SK-N-SH (cell line): ENCODE data around the gene AFAP1L1. TPM values are rescaled to one million over a fixed set of nuclear protein-coding genes. Genes with fewer than 3 reads are reported as not detected.

Source experiments
- CTCF ChIA-PET: fragments of 300-600, 350-600 bp; formaldehyde crosslinking; extraction: SDS; loops from one replicate; lab custom pipeline; 2021; lab: Yijun Ruan, JAX
- POLR2A ChIA-PET: fragments of 350-600 bp; sonication (Branson Sonifier 250); formaldehyde crosslinking; extraction: SDS; loops from one replicate; lab custom pipeline; 2020; ENCODE audit warnings: antibody characterized with exemption, inconsistent platforms; lab: Yijun Ruan, JAX
- DNase-seq: peaks from one replicate; pipeline ENCODE4 v3.0.0; 2012
- H2AFZ ChIP-seq: fragments of 200-600 bp; sonication (generic); 2 replicates; pipeline ENCODE4 v1.8.1; 2016; ENCODE audit warnings: antibody characterized with exemption, mild to moderate bottlenecking, low read depth
- H3F3A ChIP-seq: fragments of 200-600 bp; sonication (generic); replicated peaks from 2 replicates; pipeline ENCODE3; 2016; ENCODE audit warnings: antibody characterized with exemption, mild to moderate bottlenecking; ENCODE audit not compliant: insufficient read depth
- H3K27ac ChIP-seq, 2 experiments: fragments of 200-500 bp in 1 of 2; fragments of 200-600 bp in 1 of 2; sonication (Bioruptor generic) in 1 of 2; sonication (generic), shearing (Covaris generic) in 1 of 2; 2 replicates each; pipeline versions ENCODE4 v1.5.1 to v1.6.1; 2014 to 2016; ENCODE audit warnings: low read depth in 2 of 2, inconsistent platforms in 1 of 2, low read length in 1 of 2, mild to moderate bottlenecking in 1 of 2, mixed read lengths in 1 of 2
- H3K27me3 ChIP-seq: fragments of 200-600 bp; sonication (generic), shearing (Covaris generic); 2 replicates; pipeline ENCODE4 v1.6.1; 2016; ENCODE audit warnings: mixed run types; ENCODE audit not compliant: insufficient read depth
- H3K36me3 ChIP-seq, 2 experiments: fragments of 200-500 bp in 1 of 2; fragments of 200-600 bp in 1 of 2; sonication (Bioruptor generic) in 1 of 2; sonication (generic) in 1 of 2; replicated peaks in 1 of 2; 2 replicates each; pipeline versions ENCODE3 to v1.5.1; 2014 to 2016; ENCODE audit warnings: low read length in 1 of 2, mild to moderate bottlenecking in 1 of 2; ENCODE audit not compliant: insufficient read depth in 2 of 2, control insufficient read depth in 1 of 2
- H3K4me1 ChIP-seq, 2 experiments: fragments of 200-500 bp in 1 of 2; fragments of 200-600 bp in 1 of 2; sonication (Bioruptor generic) in 1 of 2; sonication (generic), shearing (Covaris generic) in 1 of 2; 2 replicates each; pipeline versions ENCODE4 v1.5.1 to v1.6.1; 2014 to 2016; ENCODE audit warnings: low read depth in 1 of 2, low read length in 1 of 2, mixed run types in 1 of 2; ENCODE audit not compliant: insufficient read depth in 2 of 2, control insufficient read depth in 1 of 2
- H3K4me2 ChIP-seq: fragments of 200-600 bp; sonication (generic), shearing (Covaris generic); 2 replicates; pipeline ENCODE4 v1.6.1; 2017; ENCODE audit warnings: mixed run types
- H3K4me3 ChIP-seq, 2 experiments: fragments of 200-500 bp in 1 of 2; fragments of 200-600 bp in 1 of 2; sonication (Bioruptor generic) in 1 of 2; sonication (generic), shearing (Covaris generic) in 1 of 2; 2 replicates each; pipeline versions ENCODE4 v1.5.1 to v1.8.1; 2014 to 2016; ENCODE audit warnings: low read depth in 2 of 2, inconsistent platforms in 1 of 2, low read length in 1 of 2, mild to moderate bottlenecking in 1 of 2, mixed read lengths in 1 of 2, moderate library complexity in 1 of 2
- H3K79me2 ChIP-seq: fragments of 200-600 bp; sonication (generic); 2 replicates; pipeline ENCODE4 v1.8.1; 2017; ENCODE audit warnings: mild to moderate bottlenecking; ENCODE audit not compliant: insufficient read depth
- H3K9ac ChIP-seq: fragments of 200-600 bp; sonication (generic); 2 replicates; pipeline ENCODE4 v1.6.1; 2017; ENCODE audit warnings: mixed run types
- H3K9me2 ChIP-seq: fragments of 200-600 bp; sonication (generic); 2 replicates; pipeline ENCODE4 v1.6.1; 2017; ENCODE audit warnings: mixed run types
- H3K9me3 ChIP-seq: fragments of 200-600 bp; sonication (generic); 2 replicates; pipeline ENCODE4 v1.6.1; 2017; ENCODE audit warnings: mixed run types, mild to moderate bottlenecking, moderate library complexity
- H4K20me1 ChIP-seq: fragments of 200-600 bp; sonication (generic); 2 replicates; pipeline ENCODE4 v1.6.1; 2017; ENCODE audit warnings: mild to moderate bottlenecking, mixed run types; ENCODE audit not compliant: insufficient read depth
- CHD2 ChIP-seq: fragments of 150-350 bp; IDR thresholded peaks from 2 replicates; pipeline ENCODE4 v1.6.1; 2018; ENCODE audit warnings: low read length; ENCODE audit not compliant: partially characterized antibody
- ELF1 ChIP-seq: IDR thresholded peaks from 2 replicates; pipeline ENCODE4 v1.4.0; 2012
- FOXM1 ChIP-seq: IDR thresholded peaks from 2 replicates; pipeline ENCODE4 v1.4.0; 2012; ENCODE audit warnings: low read depth, mild to moderate bottlenecking
- JUND ChIP-seq: IDR thresholded peaks from 2 replicates; pipeline ENCODE4 v1.4.0; 2012
- MEF2A ChIP-seq: IDR thresholded peaks from 2 replicates; pipeline ENCODE4 v1.4.0; 2012; ENCODE audit warnings: low read depth, borderline replicate concordance
- MXI1 ChIP-seq: IDR thresholded peaks from 2 replicates; pipeline ENCODE4 v1.6.1; 2012; ENCODE audit warnings: mild to moderate bottlenecking, low read depth, low read length, improper control_type of control experiment
- NFIC ChIP-seq: IDR thresholded peaks from 2 replicates; pipeline ENCODE4 v1.4.0; 2012; ENCODE audit warnings: borderline replicate concordance
- REST ChIP-seq: IDR thresholded peaks from 2 replicates; pipeline ENCODE4 v1.6.1; 2012; ENCODE audit warnings: mild to moderate bottlenecking, low read depth, low read length, moderate library complexity
- RXRA ChIP-seq: IDR thresholded peaks from 2 replicates; pipeline ENCODE4 v1.4.0; 2012; ENCODE audit warnings: low read depth, mild to moderate bottlenecking, borderline replicate concordance
- TAF1 ChIP-seq: IDR thresholded peaks from 2 replicates; pipeline ENCODE4 v1.6.1; 2012; ENCODE audit warnings: low read depth, mild to moderate bottlenecking, low read length, moderate library complexity, borderline replicate concordance
- TCF12 ChIP-seq: IDR thresholded peaks from 2 replicates; pipeline ENCODE4 v1.4.0; 2012
- USF2 ChIP-seq: fragments of 150-350 bp; IDR thresholded peaks from 2 replicates; pipeline ENCODE4 v1.6.1; 2017; ENCODE audit warnings: antibody characterized with exemption, low read length, low read depth, borderline replicate concordance
- WGBS: methylation state at CpG from one replicate; pipeline ENCODE4 v1.1.6; 2017; ENCODE audit warnings: low lambda C conversion rate; 5-methylcytosine and 5-hydroxymethylcytosine counted together
- polyA plus RNA-seq, 3 experiments: library from polyadenylated mRNA; depleted of rRNA; stranded (reverse); fragments of >200 nt; gene quantifications; 2 replicates each; pipeline ENCODE4 v1.2.3, GENCODE V29; 2012
- TF ChIP-seq, protein P1 (sequence below): IDR thresholded peaks from 2 replicates; pipeline ENCODE4 v1.4.0; 2012; ENCODE audit warnings: low read depth, borderline replicate concordance

The AFAP1L1 gene
- polyA plus RNA-seq, 1 of the 3 experiments (the other 2 are of a cell fraction) = 0.82 TPM

- WGBS = 65% methylated on average over 4 of the region's 4 CpGs
- no peaks in the 10 kb centered on the region; a peak in 1 of 4 replicates for H3K4me1 ChIP-seq
- H3K79me2 ChIP-seq = no peaks in the 10 kb centered on the region
- no peak for DNase-seq
- no peaks in the 10 kb centered on the region for H3K36me3 ChIP-seq
- H3F3A ChIP-seq = no peaks in the 10 kb centered on the region
- H3K9me2 ChIP-seq = no peaks in the 10 kb centered on the region
- H3K27ac ChIP-seq = no peak overlapping the region
- H3K9ac ChIP-seq = no peak overlapping the region
- POLR2A ChIA-PET = no interaction called here
- H3K9me3 ChIP-seq = no peaks in the 10 kb centered on the region
- H4K20me1 ChIP-seq = no peaks in the 10 kb centered on the region
- H3K4me3 ChIP-seq = no peak overlapping the region
- H2AFZ ChIP-seq = no peak overlapping the region
- TF ChIP-seq JUND (no peak), USF2 (no peak), RXRA (no peak), FOXM1 (no peak), TCF12 (no peak), ELF1 (no peak), MXI1 (no peak), MEF2A (no peak), TAF1 (no peak), NFIC (no peak), CHD2 (no peak), REST (no peak)
- TF ChIP-seq, protein P1, sequence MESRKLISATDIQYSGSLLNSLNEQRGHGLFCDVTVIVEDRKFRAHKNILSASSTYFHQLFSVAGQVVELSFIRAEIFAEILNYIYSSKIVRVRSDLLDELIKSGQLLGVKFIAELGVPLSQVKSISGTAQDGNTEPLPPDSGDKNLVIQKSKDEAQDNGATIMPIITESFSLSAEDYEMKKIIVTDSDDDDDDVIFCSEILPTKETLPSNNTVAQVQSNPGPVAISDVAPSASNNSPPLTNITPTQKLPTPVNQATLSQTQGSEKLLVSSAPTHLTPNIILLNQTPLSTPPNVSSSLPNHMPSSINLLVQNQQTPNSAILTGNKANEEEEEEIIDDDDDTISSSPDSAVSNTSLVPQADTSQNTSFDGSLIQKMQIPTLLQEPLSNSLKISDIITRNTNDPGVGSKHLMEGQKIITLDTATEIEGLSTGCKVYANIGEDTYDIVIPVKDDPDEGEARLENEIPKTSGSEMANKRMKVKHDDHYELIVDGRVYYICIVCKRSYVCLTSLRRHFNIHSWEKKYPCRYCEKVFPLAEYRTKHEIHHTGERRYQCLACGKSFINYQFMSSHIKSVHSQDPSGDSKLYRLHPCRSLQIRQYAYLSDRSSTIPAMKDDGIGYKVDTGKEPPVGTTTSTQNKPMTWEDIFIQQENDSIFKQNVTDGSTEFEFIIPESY = no peak
- no peak overlapping the region for H3K4me2 ChIP-seq
- no peaks in the 10 kb centered on the region for H3K27me3 ChIP-seq
- CTCF ChIA-PET = interaction anchor here (2.0 to 2.8 kb wide), 2 partner anchors 9 kb away, joined by 4 to 12 read pairs; no protein-coding TSS in a partner anchor
Measured at GRCh38 chr5:149277801-149278200, 6.1 kb downstream of the AFAP1L1 start.
